SK-N-SH (cell line): ENCODE measurements around the gene DDAH1. TPM values are rescaled to one million over a fixed set of nuclear protein-coding genes. Genes with fewer than 3 reads are reported as not detected.

Source experiments
- CTCF ChIA-PET: fragments of 300-600, 350-600 bp; formaldehyde crosslinking; extraction: SDS; loops from one replicate; lab custom pipeline; 2021; lab: Yijun Ruan, JAX
- POLR2A ChIA-PET: fragments of 350-600 bp; sonication (Branson Sonifier 250); formaldehyde crosslinking; extraction: SDS; loops from one replicate; lab custom pipeline; 2020; ENCODE audit warnings: antibody characterized with exemption, inconsistent platforms; lab: Yijun Ruan, JAX
- DNase-seq: peaks from one replicate; pipeline ENCODE4 v3.0.0; 2012
- H2AFZ ChIP-seq: fragments of 200-600 bp; sonication (generic); 2 replicates; pipeline ENCODE4 v1.8.1; 2016; ENCODE audit warnings: antibody characterized with exemption, mild to moderate bottlenecking, low read depth
- H3F3A ChIP-seq: fragments of 200-600 bp; sonication (generic); replicated peaks from 2 replicates; pipeline ENCODE3; 2016; ENCODE audit warnings: antibody characterized with exemption, mild to moderate bottlenecking; ENCODE audit not compliant: insufficient read depth
- H3K27ac ChIP-seq, 2 experiments: fragments of 200-500 bp in 1 of 2; fragments of 200-600 bp in 1 of 2; sonication (Bioruptor generic) in 1 of 2; sonication (generic), shearing (Covaris generic) in 1 of 2; 2 replicates each; pipeline versions ENCODE4 v1.5.1 to v1.6.1; 2014 to 2016; ENCODE audit warnings: low read depth in 2 of 2, inconsistent platforms in 1 of 2, low read length in 1 of 2, mild to moderate bottlenecking in 1 of 2, mixed read lengths in 1 of 2
- H3K27me3 ChIP-seq: fragments of 200-600 bp; sonication (generic), shearing (Covaris generic); 2 replicates; pipeline ENCODE4 v1.6.1; 2016; ENCODE audit warnings: mixed run types; ENCODE audit not compliant: insufficient read depth
- H3K36me3 ChIP-seq, 2 experiments: fragments of 200-500 bp in 1 of 2; fragments of 200-600 bp in 1 of 2; sonication (Bioruptor generic) in 1 of 2; sonication (generic) in 1 of 2; replicated peaks in 1 of 2; 2 replicates each; pipeline versions ENCODE3 to v1.5.1; 2014 to 2016; ENCODE audit warnings: low read length in 1 of 2, mild to moderate bottlenecking in 1 of 2; ENCODE audit not compliant: insufficient read depth in 2 of 2, control insufficient read depth in 1 of 2
- H3K4me1 ChIP-seq, 2 experiments: fragments of 200-500 bp in 1 of 2; fragments of 200-600 bp in 1 of 2; sonication (Bioruptor generic) in 1 of 2; sonication (generic), shearing (Covaris generic) in 1 of 2; 2 replicates each; pipeline versions ENCODE4 v1.5.1 to v1.6.1; 2014 to 2016; ENCODE audit warnings: low read depth in 1 of 2, low read length in 1 of 2, mixed run types in 1 of 2; ENCODE audit not compliant: insufficient read depth in 2 of 2, control insufficient read depth in 1 of 2
- H3K4me2 ChIP-seq: fragments of 200-600 bp; sonication (generic), shearing (Covaris generic); 2 replicates; pipeline ENCODE4 v1.6.1; 2017; ENCODE audit warnings: mixed run types
- H3K4me3 ChIP-seq, 2 experiments: fragments of 200-500 bp in 1 of 2; fragments of 200-600 bp in 1 of 2; sonication (Bioruptor generic) in 1 of 2; sonication (generic), shearing (Covaris generic) in 1 of 2; 2 replicates each; pipeline versions ENCODE4 v1.5.1 to v1.8.1; 2014 to 2016; ENCODE audit warnings: low read depth in 2 of 2, inconsistent platforms in 1 of 2, low read length in 1 of 2, mild to moderate bottlenecking in 1 of 2, mixed read lengths in 1 of 2, moderate library complexity in 1 of 2
- H3K79me2 ChIP-seq: fragments of 200-600 bp; sonication (generic); 2 replicates; pipeline ENCODE4 v1.8.1; 2017; ENCODE audit warnings: mild to moderate bottlenecking; ENCODE audit not compliant: insufficient read depth
- H3K9ac ChIP-seq: fragments of 200-600 bp; sonication (generic); 2 replicates; pipeline ENCODE4 v1.6.1; 2017; ENCODE audit warnings: mixed run types
- H3K9me2 ChIP-seq: fragments of 200-600 bp; sonication (generic); 2 replicates; pipeline ENCODE4 v1.6.1; 2017; ENCODE audit warnings: mixed run types
- H3K9me3 ChIP-seq: fragments of 200-600 bp; sonication (generic); 2 replicates; pipeline ENCODE4 v1.6.1; 2017; ENCODE audit warnings: mixed run types, mild to moderate bottlenecking, moderate library complexity
- H4K20me1 ChIP-seq: fragments of 200-600 bp; sonication (generic); 2 replicates; pipeline ENCODE4 v1.6.1; 2017; ENCODE audit warnings: mild to moderate bottlenecking, mixed run types; ENCODE audit not compliant: insufficient read depth
- FOXM1 ChIP-seq: IDR thresholded peaks from 2 replicates; pipeline ENCODE4 v1.4.0; 2012; ENCODE audit warnings: low read depth, mild to moderate bottlenecking
- GATA2 ChIP-seq: sonication (generic); formaldehyde crosslinking; IDR thresholded peaks from 2 replicates; pipeline ENCODE4 v1.5.0; 2020; ENCODE audit warnings: mild to moderate bottlenecking, missing genetic modification reagents
- JUND ChIP-seq: IDR thresholded peaks from 2 replicates; pipeline ENCODE4 v1.4.0; 2012
- MXI1 ChIP-seq: IDR thresholded peaks from 2 replicates; pipeline ENCODE4 v1.6.1; 2012; ENCODE audit warnings: mild to moderate bottlenecking, low read depth, low read length, improper control_type of control experiment
- NFIC ChIP-seq: IDR thresholded peaks from 2 replicates; pipeline ENCODE4 v1.4.0; 2012; ENCODE audit warnings: borderline replicate concordance
- NRF1 ChIP-seq: IDR thresholded peaks from 2 replicates; pipeline ENCODE4 v1.6.1; 2012; ENCODE audit warnings: low read depth, mild to moderate bottlenecking, low read length
- RCOR1 ChIP-seq: fragments of 150-350 bp; IDR thresholded peaks from 2 replicates; pipeline ENCODE4 v1.6.1; 2017; ENCODE audit warnings: antibody characterized with exemption, low read length
- RFX5 ChIP-seq: IDR thresholded peaks from 2 replicates; pipeline ENCODE4 v1.6.1; 2012; ENCODE audit warnings: mild to moderate bottlenecking, improper control_type of control experiment, low read length
- RXRA ChIP-seq: IDR thresholded peaks from 2 replicates; pipeline ENCODE4 v1.4.0; 2012; ENCODE audit warnings: low read depth, mild to moderate bottlenecking, borderline replicate concordance
- SMC3 ChIP-seq: IDR thresholded peaks from 2 replicates; pipeline ENCODE4 v1.6.1; 2012; ENCODE audit warnings: low read depth, low read length, improper control_type of control experiment
- TAF1 ChIP-seq: IDR thresholded peaks from 2 replicates; pipeline ENCODE4 v1.6.1; 2012; ENCODE audit warnings: low read depth, mild to moderate bottlenecking, low read length, moderate library complexity, borderline replicate concordance
- TCF12 ChIP-seq: IDR thresholded peaks from 2 replicates; pipeline ENCODE4 v1.4.0; 2012
- TEAD4 ChIP-seq: IDR thresholded peaks from 2 replicates; pipeline ENCODE4 v1.4.0; 2012; ENCODE audit warnings: mild to moderate bottlenecking, borderline replicate concordance; ENCODE audit not compliant: insufficient read depth
- YY1 ChIP-seq: IDR thresholded peaks from 2 replicates; pipeline ENCODE4 v1.4.0; 2012; ENCODE audit warnings: low read depth, mild to moderate bottlenecking
- WGBS: methylation state at CpG from one replicate; pipeline ENCODE4 v1.1.6; 2017; ENCODE audit warnings: low lambda C conversion rate; 5-methylcytosine and 5-hydroxymethylcytosine counted together
- polyA plus RNA-seq, 3 experiments: library from polyadenylated mRNA; depleted of rRNA; stranded (reverse); fragments of >200 nt; gene quantifications; 2 replicates each; pipeline ENCODE4 v1.2.3, GENCODE V29; 2012
- TF ChIP-seq, protein P1 (sequence below): IDR thresholded peaks from 2 replicates; pipeline ENCODE4 v1.4.0; 2012; ENCODE audit warnings: low read depth, borderline replicate concordance
- TF ChIP-seq, protein P2 (sequence below): IDR thresholded peaks from 2 replicates; pipeline ENCODE4 v1.4.0; 2012; ENCODE audit warnings: low read depth, borderline replicate concordance
- TF ChIP-seq, protein P3 (sequence below): IDR thresholded peaks from 2 replicates; pipeline ENCODE4 v1.6.1; 2012; ENCODE audit warnings: mild to moderate bottlenecking, low read depth, low read length, moderate library complexity

The DDAH1 gene
- polyA plus RNA-seq, 1 of the 3 experiments (the other 2 are of a cell fraction), result 64.3 TPM

DNA sequence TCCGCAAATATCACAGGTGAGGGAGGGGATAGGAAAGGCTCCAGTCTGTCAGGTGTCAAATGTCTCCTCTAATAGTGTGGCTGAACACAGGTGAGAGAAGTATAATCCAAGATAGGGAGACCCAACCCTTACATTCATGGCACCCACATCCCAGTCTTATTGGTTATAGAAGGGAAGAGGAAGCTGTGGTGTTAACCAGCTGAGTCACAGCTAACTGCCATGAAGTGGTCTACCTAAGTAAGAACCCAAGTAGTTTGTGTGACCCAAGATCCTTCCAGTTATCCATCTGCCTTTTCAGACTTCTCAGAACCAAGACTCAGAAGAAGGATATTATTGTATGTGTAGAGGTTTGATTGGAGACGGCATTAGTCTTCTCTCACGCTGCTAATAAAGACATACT, 37.1 kb downstream of the DDAH1 start:
- Histone ChIP-seq H4K20me1 (no peaks in the 10 kb centered on the region), H3K9me3 (no peaks in the 10 kb centered on the region; the same call in 1 of the 2 replicates), H3K79me2 (peaks cover 95% of the 10 kb centered on the region), H3K4me2 (no peak overlapping the region), H3K9me2 (no peaks in the 10 kb centered on the region), H3F3A (peaks cover 21% of the 10 kb centered on the region), H3K27ac (peak overlapping the region; percentile 36 to 70), H3K36me3 (peaks cover 0 to 38% of the 10 kb centered on the region in 2 experiments), H3K27me3 (no peaks in the 10 kb centered on the region), H2AFZ (no peak overlapping the region), H3K9ac (no peak overlapping the region), H3K4me1 (peaks cover 0 to 2% of the 10 kb centered on the region in 2 experiments; a peak in 3 of 4 replicates), H3K4me3 (no peak overlapping the region)
- ChIA-PET CTCF (interaction anchor here (1.2 kb wide), 1 partner anchor 53 kb away, joined by 3 read pairs; no protein-coding TSS in a partner anchor), POLR2A (no interaction called here)
- DNase-seq, result no peak
- 97% methylated on average over 3 of the region's 3 CpGs for WGBS
- TF ChIP-seq GATA2 (CRISPR knock-in tag) (no peak), RXRA (no peak), SMC3 (no peak), NFIC (no peak)

DNA sequence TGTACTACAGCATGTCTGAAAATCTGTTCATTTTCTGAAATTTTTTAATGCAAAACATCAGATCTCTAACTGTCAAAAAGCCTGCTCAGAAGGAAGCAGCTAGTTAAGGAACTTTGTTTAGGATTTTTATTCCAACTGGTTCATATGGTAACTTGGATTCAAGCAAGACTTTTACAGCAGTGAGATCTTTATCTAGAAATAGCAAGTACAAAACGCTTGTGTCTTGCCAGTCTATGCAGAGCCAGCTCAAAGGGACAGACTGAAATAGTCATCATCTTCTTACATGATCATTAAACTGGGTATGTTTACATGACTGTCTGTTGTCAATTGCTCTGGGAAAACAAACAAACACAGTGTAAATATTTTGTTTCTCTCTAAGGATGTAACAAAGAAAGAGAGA, 37.6 kb downstream of the DDAH1 start:
- H3K27ac ChIP-seq, result peak overlapping the region; percentile 36 to 70; a peak in 3 of 4 replicates
- peaks cover 16% of the 10 kb centered on the region for H3F3A ChIP-seq
- no peak for TF ChIP-seq JUND
- peak; percentile 17; the same call in 1 of the 2 replicates for TF ChIP-seq TCF12
- TF ChIP-seq, all 33 proteins: peak for 1
- DNase-seq, result no peak
- CTCF ChIA-PET, result interaction anchor here (1.2 kb wide), 1 partner anchor 52 kb away, joined by 3 read pairs; no protein-coding TSS in a partner anchor
- whole genome bisulfite sequencing, result 13% methylated on average over 1 of the region's 1 CpG
- no peak overlapping the region for H3K4me2 ChIP-seq
- no peaks in the 10 kb centered on the region for H4K20me1 ChIP-seq
- H2AFZ ChIP-seq, result no peak overlapping the region
- no peak overlapping the region for H3K4me3 ChIP-seq
- H3K36me3 ChIP-seq, result peaks cover 0 to 34% of the 10 kb centered on the region in 2 experiments
- H3K4me1 ChIP-seq, result peaks cover 0 to 2% of the 10 kb centered on the region in 2 experiments; a peak in 2 of 4 replicates
- H3K9me3 ChIP-seq, result no peaks in the 10 kb centered on the region; the same call in 1 of the 2 replicates
- H3K27me3 ChIP-seq, result no peaks in the 10 kb centered on the region
- POLR2A ChIA-PET, result interaction anchor here (0.6 kb wide), 1 partner anchor 11 kb away, joined by 3 read pairs; no protein-coding TSS in a partner anchor
- H3K79me2 ChIP-seq, result peaks cover 95% of the 10 kb centered on the region
- no peaks in the 10 kb centered on the region for H3K9me2 ChIP-seq
- no peak overlapping the region for H3K9ac ChIP-seq

DNA sequence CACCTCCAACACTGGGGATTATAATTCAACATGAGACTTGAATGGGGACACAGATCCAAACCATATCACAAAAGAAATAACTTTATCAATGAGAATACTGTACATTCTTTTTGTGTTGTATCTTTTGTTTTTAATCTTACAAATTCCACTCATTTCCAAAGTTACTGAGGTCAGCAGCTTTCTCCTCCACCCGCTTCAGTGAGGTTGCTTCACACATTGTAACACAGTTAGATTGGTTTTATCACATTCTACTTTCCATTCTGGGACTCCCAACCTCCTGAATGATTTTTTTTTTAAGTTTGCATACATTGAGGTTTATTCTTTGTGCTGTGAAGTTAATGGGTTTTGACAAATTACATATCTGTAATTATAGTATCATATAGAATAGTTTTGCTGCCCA, 43.8 kb downstream of the DDAH1 start:
- H3K9me3 ChIP-seq, result no peaks in the 10 kb centered on the region
- no peaks in the 10 kb centered on the region for H4K20me1 ChIP-seq
- POLR2A ChIA-PET, result no interaction called here
- CTCF ChIA-PET, result no interaction called here
- H3K36me3 ChIP-seq, result peaks cover 0 to 33% of the 10 kb centered on the region in 2 experiments
- no peak overlapping the region for H2AFZ ChIP-seq
- no peak overlapping the region for H3K4me3 ChIP-seq
- H3K9ac ChIP-seq, result no peak overlapping the region
- no peaks in the 10 kb centered on the region for H3K9me2 ChIP-seq
- H3K27me3 ChIP-seq, result no peaks in the 10 kb centered on the region
- H3K27ac ChIP-seq, result no peak overlapping the region
- H3K4me1 ChIP-seq, result peaks cover 0 to 4% of the 10 kb centered on the region in 2 experiments; a peak in 2 of 4 replicates
- DNase-seq, result no peak
- WGBS, result 97% methylated on average over 1 of the region's 1 CpG
- peaks cover 22% of the 10 kb centered on the region for H3F3A ChIP-seq
- H3K4me2 ChIP-seq, result no peak overlapping the region
- peaks cover 99% of the 10 kb centered on the region for H3K79me2 ChIP-seq
- TF ChIP-seq TCF12 (no peak), YY1 (no peak), TAF1 (no peak), MXI1 (no peak), RFX5 (no peak), GATA2 (CRISPR knock-in tag) (no peak), TEAD4 (no peak), RCOR1 (no peak), NRF1 (no peak), FOXM1 (no peak)
- TF ChIP-seq, protein P1, sequence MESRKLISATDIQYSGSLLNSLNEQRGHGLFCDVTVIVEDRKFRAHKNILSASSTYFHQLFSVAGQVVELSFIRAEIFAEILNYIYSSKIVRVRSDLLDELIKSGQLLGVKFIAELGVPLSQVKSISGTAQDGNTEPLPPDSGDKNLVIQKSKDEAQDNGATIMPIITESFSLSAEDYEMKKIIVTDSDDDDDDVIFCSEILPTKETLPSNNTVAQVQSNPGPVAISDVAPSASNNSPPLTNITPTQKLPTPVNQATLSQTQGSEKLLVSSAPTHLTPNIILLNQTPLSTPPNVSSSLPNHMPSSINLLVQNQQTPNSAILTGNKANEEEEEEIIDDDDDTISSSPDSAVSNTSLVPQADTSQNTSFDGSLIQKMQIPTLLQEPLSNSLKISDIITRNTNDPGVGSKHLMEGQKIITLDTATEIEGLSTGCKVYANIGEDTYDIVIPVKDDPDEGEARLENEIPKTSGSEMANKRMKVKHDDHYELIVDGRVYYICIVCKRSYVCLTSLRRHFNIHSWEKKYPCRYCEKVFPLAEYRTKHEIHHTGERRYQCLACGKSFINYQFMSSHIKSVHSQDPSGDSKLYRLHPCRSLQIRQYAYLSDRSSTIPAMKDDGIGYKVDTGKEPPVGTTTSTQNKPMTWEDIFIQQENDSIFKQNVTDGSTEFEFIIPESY, result no peak
- TF ChIP-seq, protein P2, sequence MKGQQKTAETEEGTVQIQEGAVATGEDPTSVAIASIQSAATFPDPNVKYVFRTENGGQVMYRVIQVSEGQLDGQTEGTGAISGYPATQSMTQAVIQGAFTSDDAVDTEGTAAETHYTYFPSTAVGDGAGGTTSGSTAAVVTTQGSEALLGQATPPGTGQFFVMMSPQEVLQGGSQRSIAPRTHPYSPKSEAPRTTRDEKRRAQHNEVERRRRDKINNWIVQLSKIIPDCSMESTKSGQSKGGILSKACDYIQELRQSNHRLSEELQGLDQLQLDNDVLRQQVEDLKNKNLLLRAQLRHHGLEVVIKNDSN, result no peak
- TF ChIP-seq, protein P3, sequence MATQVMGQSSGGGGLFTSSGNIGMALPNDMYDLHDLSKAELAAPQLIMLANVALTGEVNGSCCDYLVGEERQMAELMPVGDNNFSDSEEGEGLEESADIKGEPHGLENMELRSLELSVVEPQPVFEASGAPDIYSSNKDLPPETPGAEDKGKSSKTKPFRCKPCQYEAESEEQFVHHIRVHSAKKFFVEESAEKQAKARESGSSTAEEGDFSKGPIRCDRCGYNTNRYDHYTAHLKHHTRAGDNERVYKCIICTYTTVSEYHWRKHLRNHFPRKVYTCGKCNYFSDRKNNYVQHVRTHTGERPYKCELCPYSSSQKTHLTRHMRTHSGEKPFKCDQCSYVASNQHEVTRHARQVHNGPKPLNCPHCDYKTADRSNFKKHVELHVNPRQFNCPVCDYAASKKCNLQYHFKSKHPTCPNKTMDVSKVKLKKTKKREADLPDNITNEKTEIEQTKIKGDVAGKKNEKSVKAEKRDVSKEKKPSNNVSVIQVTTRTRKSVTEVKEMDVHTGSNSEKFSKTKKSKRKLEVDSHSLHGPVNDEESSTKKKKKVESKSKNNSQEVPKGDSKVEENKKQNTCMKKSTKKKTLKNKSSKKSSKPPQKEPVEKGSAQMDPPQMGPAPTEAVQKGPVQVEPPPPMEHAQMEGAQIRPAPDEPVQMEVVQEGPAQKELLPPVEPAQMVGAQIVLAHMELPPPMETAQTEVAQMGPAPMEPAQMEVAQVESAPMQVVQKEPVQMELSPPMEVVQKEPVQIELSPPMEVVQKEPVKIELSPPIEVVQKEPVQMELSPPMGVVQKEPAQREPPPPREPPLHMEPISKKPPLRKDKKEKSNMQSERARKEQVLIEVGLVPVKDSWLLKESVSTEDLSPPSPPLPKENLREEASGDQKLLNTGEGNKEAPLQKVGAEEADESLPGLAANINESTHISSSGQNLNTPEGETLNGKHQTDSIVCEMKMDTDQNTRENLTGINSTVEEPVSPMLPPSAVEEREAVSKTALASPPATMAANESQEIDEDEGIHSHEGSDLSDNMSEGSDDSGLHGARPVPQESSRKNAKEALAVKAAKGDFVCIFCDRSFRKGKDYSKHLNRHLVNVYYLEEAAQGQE, result no peak
